CD4-positive, alpha-beta T cell treated with Interleukin-17A for 1 hour (primary cell): ENCODE measurements around the gene ATG7.
"Not testable (repeated sequence)": the region's sequence is repeated elsewhere in the genome, so short reads cannot be mapped to it uniquely, and the experiment has no call there.

Experiments
- DNase-seq: peaks from one replicate; pipeline ENCODE4 v3.0.0-alpha.2; 2020

Gene ATG7

DNA sequence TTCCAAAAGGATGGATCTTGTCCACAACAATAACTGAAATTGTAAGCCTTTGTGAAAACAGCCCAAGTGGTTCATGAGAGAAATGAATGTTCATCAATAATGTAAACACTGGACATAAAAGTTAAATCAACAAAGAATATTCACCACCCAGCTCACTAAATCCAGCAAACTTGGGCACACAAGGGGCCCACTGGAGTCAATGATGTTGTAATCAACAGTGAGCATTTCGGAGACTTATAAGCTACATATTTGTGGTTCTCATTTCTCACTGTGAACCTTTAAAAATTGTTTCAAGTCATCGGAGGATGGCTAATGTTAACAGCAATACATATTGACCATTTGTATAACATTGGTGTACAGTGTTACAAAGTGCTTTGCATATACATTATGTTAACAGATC is 308.4 kb downstream of the ATG7 start:
- no peak for DNase-seq

DNA sequence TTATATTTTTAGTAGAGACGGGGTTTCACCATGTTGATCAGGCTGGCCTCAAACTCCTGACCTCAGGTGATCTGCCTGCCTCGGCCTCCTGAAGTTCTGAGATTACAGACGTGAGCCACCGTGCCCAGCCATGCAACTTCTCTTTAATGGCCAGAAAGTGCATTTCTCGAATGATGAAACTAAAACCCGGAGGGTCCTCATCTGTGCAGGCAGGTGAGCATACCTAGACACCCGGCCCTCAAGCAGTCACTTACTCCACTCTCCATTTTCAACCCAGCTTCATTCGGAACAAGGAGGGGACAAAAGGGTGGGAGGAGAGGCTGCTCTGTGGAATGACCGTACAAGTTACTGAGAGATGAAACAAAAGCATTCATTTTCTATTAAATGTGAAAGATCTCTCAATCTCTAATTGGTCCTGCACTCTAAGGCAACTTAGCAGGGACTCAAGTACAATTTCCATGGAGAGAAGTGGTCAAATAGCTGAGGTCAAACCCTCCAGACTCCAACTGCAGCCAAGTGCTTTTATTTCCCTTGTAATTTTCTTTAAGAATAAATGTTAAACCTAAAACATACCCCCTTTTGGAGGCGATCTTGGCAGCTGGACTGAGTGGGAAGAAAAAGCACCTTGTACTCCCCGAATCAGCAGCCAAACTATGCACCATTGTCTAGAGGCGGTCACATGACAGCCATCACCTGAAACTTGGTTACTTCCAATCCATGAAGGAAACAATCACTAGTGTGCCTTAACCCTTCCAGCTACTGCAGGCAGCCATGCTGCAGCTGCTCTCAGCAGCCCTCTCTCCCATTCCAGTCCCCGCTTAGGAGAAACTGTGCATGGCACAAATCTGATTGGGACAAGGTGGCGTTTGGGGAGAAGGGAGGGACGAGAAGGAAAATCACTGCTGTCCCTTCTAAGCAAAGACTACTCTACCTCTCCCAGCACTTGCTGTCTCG is 309.3 kb downstream of the ATG7 start:
- DNase-seq = no peak

- no peak for DNase-seq
Observed at GRCh38 chr3:11582191-11582968, 310.2 kb downstream of the ATG7 start.

GRCh38 chr3:11583235-11583634 is 311.0 kb downstream of the ATG7 start:
- DNase-seq = no peak

DNA sequence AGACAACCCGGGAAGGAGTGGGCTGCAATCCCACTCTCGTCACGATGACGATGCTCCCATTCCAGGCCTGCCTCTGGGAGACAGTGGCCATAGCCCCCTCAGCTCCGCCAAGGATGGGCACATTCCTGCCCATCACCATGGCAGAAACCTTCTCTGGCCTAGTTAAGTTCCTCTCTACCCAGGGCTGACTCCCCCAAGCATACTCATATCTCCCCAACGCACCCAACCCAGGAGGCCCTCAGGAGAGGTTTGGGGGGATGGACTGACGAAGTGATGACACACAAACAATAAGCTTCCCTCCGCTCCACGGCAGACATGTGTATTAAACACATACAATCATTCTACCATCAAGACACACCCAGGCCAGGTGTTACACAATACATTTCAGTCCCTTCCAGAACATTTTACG is 311.4 kb downstream of the ATG7 start:
- DNase-seq = no peak

- no peak for DNase-seq
Observed at GRCh38 chr3:11584570-11584969, 312.4 kb downstream of the ATG7 start.

DNA sequence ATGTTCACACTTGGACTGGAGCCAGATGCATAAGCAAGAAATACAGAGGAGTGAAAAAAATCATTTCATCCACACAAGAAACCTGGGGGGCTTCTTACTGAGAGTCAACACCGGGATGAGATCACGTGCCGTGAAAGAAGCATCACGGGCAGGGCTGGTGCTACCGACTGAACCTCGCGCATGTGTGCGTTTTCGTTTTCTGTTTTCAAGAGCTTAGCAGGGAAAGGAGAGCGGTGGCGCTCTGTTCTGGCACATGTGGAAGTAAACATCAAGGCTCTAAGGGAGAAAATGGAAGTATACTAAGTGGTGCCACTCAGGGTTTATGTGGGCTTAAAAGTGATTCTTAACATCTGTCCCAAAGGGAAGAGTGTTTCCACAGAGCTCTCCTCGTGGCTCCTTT is 315.6 kb downstream of the ATG7 start:
- DNase-seq = no peak

GRCh38 chr3:11588338-11588737 is 316.1 kb downstream of the ATG7 start:
- DNase-seq = no peak

DNA sequence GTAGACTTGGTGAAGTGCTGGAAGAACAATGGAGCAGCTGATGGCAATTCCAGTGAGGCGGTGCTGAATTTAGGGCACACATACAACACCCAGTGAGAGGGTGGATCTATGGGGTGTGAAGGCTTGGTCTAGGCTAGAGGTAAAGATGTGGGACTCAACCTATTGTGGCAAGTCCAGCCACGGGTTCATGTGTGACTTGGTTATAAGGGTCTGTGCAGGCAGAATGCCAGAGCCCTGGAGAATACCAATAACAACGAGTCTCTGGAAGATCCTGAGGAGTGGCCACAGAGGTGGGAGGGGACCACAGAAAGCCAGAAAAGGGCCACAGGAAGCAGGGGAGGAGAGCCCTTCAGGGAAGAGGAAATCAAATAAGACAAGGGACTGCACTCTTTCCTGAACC is 316.6 kb downstream of the ATG7 start:
- no peak for DNase-seq

GRCh38 chr3:11589706-11590105 is 317.5 kb downstream of the ATG7 start:
- DNase-seq = no peak

DNA sequence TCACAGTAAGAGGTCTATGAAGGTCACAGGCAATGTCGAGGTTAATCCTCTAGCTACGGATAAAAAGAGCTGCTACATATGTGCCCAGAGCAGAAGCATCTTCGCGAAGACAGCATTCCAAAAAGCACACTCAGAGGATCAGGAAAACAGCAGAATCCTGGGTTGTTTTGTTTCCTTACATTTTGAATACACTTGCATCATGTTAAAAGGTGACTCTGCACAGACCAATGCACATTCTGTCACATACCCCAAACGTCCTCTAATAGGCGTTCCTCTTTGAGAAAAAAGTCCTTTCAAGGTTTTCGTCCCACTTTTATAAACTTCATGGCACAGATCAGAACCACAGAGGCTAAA is 318.8 kb downstream of the ATG7 start:
- no peak for DNase-seq

DNA sequence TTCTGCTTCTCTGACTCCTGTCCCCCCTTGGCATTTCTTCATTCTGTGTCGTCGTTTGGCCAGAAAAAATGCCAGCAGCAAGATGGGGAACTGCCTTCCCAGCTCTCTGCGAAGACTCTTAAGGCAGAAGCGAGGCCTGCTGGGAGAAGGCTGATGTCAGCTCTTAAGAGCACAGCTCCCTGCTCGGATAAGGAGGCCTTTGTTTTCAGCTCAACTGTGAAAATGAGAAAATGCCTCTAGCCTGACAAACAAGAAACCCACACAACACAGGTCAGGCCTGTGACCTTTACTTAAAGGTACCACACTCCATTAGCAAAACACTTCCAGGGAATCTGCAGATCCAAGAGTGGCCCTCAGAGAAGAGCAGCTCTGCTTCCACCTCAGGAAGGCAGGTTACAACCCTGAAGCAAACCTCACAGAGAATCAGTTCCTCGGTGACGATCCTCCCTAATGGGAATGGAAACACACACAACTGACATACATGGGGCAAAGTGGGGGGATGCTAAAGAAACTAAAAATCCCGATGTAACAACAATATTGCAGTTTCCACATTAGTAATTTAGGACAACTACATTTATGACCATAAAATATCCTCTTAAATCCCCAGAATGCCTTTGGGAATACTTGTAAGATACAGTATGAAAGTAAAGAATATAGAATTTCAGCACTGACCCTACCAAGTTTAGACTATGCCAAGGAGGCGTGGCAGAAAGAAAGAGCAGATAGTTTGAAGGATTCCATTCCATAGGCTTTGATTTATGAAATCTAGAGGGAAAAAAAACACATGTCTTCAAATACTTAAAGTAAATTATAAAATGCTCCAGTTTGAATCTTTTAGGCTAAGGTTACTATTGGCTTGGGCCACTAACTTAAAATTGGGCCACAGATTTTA is 319.4 kb downstream of the ATG7 start:
- no peak for DNase-seq

GRCh38 chr3:11592445-11593298 is 320.5 kb downstream of the ATG7 start:
- DNase-seq = no peak

DNA sequence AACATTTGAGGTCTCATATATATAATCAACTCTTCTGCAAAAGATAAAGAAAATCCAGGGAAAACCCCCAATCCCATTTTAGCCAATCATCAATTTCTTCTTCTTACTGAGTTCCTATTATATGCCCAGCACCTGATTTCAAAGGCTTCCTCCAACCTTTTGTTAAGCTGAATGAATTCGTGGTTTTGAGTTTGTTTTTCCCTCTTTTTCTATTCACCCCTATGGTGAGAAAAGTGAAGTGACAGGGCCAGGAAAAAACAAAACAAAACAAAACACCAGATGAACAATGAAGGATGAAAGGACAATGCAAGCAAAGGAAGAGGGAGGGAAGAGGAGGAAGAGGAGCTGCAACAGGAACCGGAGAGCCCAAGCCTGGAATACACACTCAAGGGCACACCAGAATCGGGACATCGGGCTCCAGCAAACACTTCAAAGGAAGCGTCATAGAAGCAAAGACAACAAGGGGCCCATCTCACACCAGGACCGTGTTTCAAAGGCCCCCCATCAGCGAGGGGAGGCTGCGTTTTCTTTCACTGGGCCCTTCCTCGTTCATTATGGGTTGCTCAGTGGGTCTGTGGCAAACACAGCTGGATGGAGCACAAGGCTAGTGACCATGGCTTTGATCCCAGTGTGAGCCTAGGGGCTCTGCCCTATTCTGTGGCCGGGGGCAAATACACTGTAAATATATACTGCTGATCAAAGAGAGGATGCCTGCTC is 321.3 kb downstream of the ATG7 start:
- DNase-seq = no peak

GRCh38 chr3:11595024-11595423 is 322.8 kb downstream of the ATG7 start:
- not testable (repeated sequence) for DNase-seq

DNA sequence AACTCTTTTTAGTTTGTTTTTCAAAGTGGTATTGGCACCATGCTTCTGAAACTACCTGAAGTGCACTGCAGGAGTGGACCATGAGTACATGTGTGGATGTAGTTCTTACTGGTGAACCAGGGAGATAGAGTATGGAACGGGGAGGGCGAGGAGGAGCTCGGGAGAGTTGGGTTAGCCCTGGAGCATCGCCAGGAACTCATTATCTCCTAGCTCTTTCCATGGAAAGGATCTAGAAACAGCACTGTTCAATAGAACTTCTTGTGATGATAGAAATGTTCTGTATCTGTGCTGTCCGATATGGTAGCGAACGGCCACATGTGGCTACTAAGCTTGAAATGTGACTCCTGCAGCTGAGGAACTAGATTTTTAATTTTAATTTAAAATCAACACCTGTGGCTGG is 324.2 kb downstream of the ATG7 start:
- no peak for DNase-seq

GRCh38 chr3:11600501-11601282 is 328.5 kb downstream of the ATG7 start:
- no peak for DNase-seq

DNA sequence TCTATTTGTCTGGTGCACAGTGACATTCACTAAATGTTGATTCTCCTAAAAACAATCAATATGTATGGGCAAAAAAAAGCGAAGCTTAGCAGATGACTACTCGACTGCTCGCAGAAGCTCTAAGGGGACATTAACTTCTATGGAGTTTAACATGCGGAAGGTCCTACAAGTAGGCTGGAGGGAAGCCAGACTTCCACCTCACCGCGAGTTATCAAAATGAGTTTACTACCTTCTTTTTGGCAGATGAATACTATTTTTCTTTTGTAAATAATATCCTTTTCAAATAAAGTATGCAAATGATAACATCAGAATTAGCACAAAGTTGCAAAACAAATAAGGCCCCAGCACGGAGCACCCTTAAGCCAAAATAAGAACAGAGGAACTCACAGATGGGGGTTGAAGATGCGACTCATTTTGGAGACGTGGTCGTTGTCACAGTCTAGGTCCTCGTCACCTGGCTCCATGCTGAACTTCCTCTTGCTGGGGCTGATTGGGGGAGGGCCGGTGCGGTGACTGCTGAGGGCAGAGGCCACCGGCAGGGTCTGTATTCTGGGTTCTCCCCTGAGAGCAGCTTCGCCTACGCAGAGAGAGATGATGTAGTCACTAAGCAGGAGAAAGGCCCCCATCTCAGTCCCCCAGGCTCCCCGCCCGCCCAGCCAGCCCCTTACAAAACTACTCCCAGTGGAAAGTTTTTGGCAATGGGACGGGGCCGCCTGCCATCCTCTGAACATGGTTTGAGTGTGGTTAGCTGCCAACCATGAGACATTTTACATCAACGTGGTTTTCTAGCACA is 329.4 kb downstream of the ATG7 start:
- no peak for DNase-seq

DNA sequence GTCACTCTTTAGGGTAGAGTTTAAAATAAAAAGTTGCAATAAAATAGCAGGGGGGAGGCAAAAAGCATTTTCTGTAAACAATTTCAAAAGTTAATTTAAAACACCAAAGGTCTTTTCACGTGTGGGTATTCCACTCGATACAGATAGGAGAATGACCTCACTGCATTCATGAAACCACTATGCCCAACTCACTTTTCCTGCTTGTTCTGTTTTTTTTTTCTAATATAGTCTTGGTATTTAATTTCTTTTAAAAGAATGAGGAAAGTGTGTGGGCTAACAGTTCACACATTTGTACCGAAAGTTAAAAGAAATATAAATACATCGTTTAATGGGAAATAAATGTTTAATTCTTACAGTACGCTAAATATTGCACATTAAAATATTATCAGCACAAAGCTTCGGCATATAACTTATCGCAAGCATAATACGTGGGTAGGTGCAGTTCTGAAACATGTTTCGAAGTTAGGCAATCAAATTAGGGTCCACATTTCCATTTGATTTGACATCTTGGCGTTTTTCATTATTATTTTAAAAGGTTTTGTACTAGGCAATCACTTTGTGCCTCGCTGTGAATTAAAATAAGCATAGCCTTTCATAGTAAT is 330.1 kb downstream of the ATG7 start:
- no peak for DNase-seq
